Mesothelial cell of epicardium (in vitro differentiated cells): ENCODE results near the gene DYRK1A. TPM values are rescaled to one million over a fixed set of nuclear protein-coding genes. Genes with fewer than 3 reads are reported as not detected.
A peak's percentile ranks its signal among the peaks of the same experiment; 100 is the strongest.

Experiments
- DNase-seq, 2 experiments: peaks; one replicate each; pipeline ENCODE4 v3.0.0; 2021; ENCODE audit warnings: low spot score in 2 of 2; ENCODE audit not compliant: unreplicated experiment in 2 of 2
- H3K27ac Mint-ChIP-seq: 2 replicates; pipeline ENCODE4 v1.8.0; 2021; ENCODE audit warnings: mixed read lengths
- H3K27me3 Mint-ChIP-seq: 2 replicates; pipeline ENCODE4 v1.8.0; 2021; ENCODE audit warnings: low read depth, mixed read lengths
- H3K36me3 Mint-ChIP-seq: 2 replicates; pipeline ENCODE4 v1.8.0; 2021; ENCODE audit warnings: mixed read lengths
- H3K4me1 Mint-ChIP-seq: 2 replicates; pipeline ENCODE4 v1.8.0; 2021; ENCODE audit warnings: mixed read lengths
- H3K4me3 Mint-ChIP-seq: 2 replicates; pipeline ENCODE4 v1.8.0; 2021; ENCODE audit warnings: mild to moderate bottlenecking, moderate library complexity, mixed read lengths
- H3K9me3 Mint-ChIP-seq: 2 replicates; pipeline ENCODE4 v1.8.0; 2021; ENCODE audit warnings: mixed read lengths
- CTCF ChIP-seq: fragments of 200-600 bp; sonication (generic); IDR thresholded peaks from one replicate; pipeline ENCODE4 v1.5.0; 2021; ENCODE audit warnings: antibody characterized with exemption; ENCODE audit not compliant: unreplicated experiment
- total RNA-seq: library from RNA; stranded (reverse); gene quantifications from 3 replicates; pipeline ENCODE4 v1.2.1, GENCODE V29; 2021

DYRK1A gene
- total RNA-seq, 1 donor from 2014 or later = 79.7 TPM

GRCh38 chr21:37435120-37435519 is 68.5 kb downstream of the DYRK1A start:
- no peak overlapping the region for H3K27ac Mint-ChIP-seq
- peaks cover 8% of the 10 kb centered on the region for H3K9me3 Mint-ChIP-seq
- H3K36me3 Mint-ChIP-seq = peaks cover 8% of the 10 kb centered on the region
- DNase-seq = no peak
- H3K4me1 Mint-ChIP-seq = peaks cover 13% of the 10 kb centered on the region
- no peak overlapping the region for H3K4me3 Mint-ChIP-seq
- no peak for TF ChIP-seq CTCF
- H3K27me3 Mint-ChIP-seq = no peaks in the 10 kb centered on the region

- Mint-ChIP-seq H3K27ac (no peak overlapping the region), H3K4me1 (peaks cover 13% of the 10 kb centered on the region), H3K36me3 (peaks cover 11% of the 10 kb centered on the region), H3K4me3 (no peak overlapping the region), H3K9me3 (peaks cover 11% of the 10 kb centered on the region), H3K27me3 (no peaks in the 10 kb centered on the region)
- no peak for DNase-seq
- no peak for TF ChIP-seq CTCF
Observed at GRCh38 chr21:37435711-37436110, 69.1 kb downstream of the DYRK1A start.

- Mint-ChIP-seq H3K27me3 (no peaks in the 10 kb centered on the region), H3K4me3 (no peak overlapping the region), H3K27ac (no peak overlapping the region), H3K4me1 (peaks cover 13% of the 10 kb centered on the region), H3K9me3 (peaks cover 16% of the 10 kb centered on the region), H3K36me3 (peaks cover 14% of the 10 kb centered on the region)
- no peak for TF ChIP-seq CTCF
- DNase-seq = no peak
Observed at GRCh38 chr21:37436174-37436573, 69.6 kb downstream of the DYRK1A start.

GRCh38 chr21:37437376-37438080 is 71.0 kb downstream of the DYRK1A start:
- Mint-ChIP-seq H3K27ac (peak overlapping the region; percentile 25), H3K9me3 (peaks cover 28% of the 10 kb centered on the region), H3K36me3 (peaks cover 24% of the 10 kb centered on the region), H3K4me3 (no peak overlapping the region), H3K4me1 (peaks cover 11% of the 10 kb centered on the region), H3K27me3 (no peaks in the 10 kb centered on the region)
- TF ChIP-seq CTCF = no peak
- no peak for DNase-seq

- Mint-ChIP-seq H3K36me3 (peaks cover 30% of the 10 kb centered on the region), H3K4me1 (peaks cover 18% of the 10 kb centered on the region), H3K9me3 (peaks cover 28% of the 10 kb centered on the region), H3K27ac (no peak overlapping the region), H3K27me3 (no peaks in the 10 kb centered on the region), H3K4me3 (no peak overlapping the region)
- no peak for TF ChIP-seq CTCF
- no peak for DNase-seq
Observed at GRCh38 chr21:37443683-37444082, 77.1 kb downstream of the DYRK1A start.
